Heart right ventricle (tissue), 16 donors: ENCODE measurements around the gene HLCS. TPM values are rescaled to one million over a fixed set of nuclear protein-coding genes. Genes with fewer than 3 reads are reported as not detected.

Source experiments
- ATAC-seq, 8 donors: fragments of 200-7000 bp; cut with Tn5 transposase; one replicate each; pipeline ENCODE4 v1.9.1; 2020; ENCODE audit warnings: mild to moderate bottlenecking in 8 of 8, moderate library complexity in 8 of 8, moderate number of reproducible peaks in 1 of 8
- DNase-seq, 2 donors: peaks; one replicate each; pipeline ENCODE4 v3.0.0-alpha.2; 2020
- H3K27ac ChIP-seq, 10 donors: fragments of 200-600 bp; sonication (generic) in 2 of 10; one replicate each; pipeline versions ENCODE4 v1.5.0 to v1.8.0; 2020 to 2022; ENCODE audit warnings: mild to moderate bottlenecking in 3 of 10
- H3K27me3 ChIP-seq, 7 donors: fragments of 200-600 bp; one replicate each; pipeline ENCODE4 v1.8.0; 2021 to 2022; ENCODE audit warnings: mild to moderate bottlenecking in 2 of 7
- H3K36me3 ChIP-seq, 9 donors: fragments of 200-600 bp; sonication (generic) in 1 of 9; one replicate each; pipeline versions ENCODE4 v1.5.0 to v1.8.0; 2020 to 2022; ENCODE audit warnings: mild to moderate bottlenecking in 2 of 9
- H3K4me1 ChIP-seq, 9 donors: fragments of 200-600 bp; sonication (generic) in 1 of 9; one replicate each; pipeline versions ENCODE4 v1.5.0 to v1.8.0; 2020 to 2022; ENCODE audit warnings: mild to moderate bottlenecking in 4 of 9
- H3K4me3 ChIP-seq, 10 donors: fragments of 200-600 bp; sonication (generic) in 2 of 10; one replicate each; pipeline versions ENCODE4 v1.5.0 to v1.8.0; 2020 to 2022; ENCODE audit warnings: mild to moderate bottlenecking in 7 of 10, moderate library complexity in 2 of 10
- H3K9me3 ChIP-seq, 11 donors: fragments of 200-600 bp in 10 of 11; sonication (generic) in 2 of 11; one replicate each; pipeline versions ENCODE4 v1.5.0 to v1.8.0; 2013 to 2022; ENCODE audit warnings: mild to moderate bottlenecking in 2 of 11, control low read depth in 1 of 11, moderate library complexity in 1 of 11
- CTCF ChIP-seq, 9 donors: fragments of 200-600 bp; sonication (generic) in 2 of 9; IDR thresholded peaks; one replicate each; pipeline versions ENCODE4 v1.5.0 to v1.8.0; 2021 to 2022; ENCODE audit warnings: antibody characterized with exemption in 9 of 9, mild to moderate bottlenecking in 5 of 9, moderate library complexity in 1 of 9
- WGBS, 2 donors: extraction: QIAGEN DNeasy Blood & Tissue Kit; methylation state at CpG; one replicate each; pipeline ENCODE4 v1.1.7; 2013; ENCODE audit warnings: inconsistent platforms in 1 of 2; 5-methylcytosine and 5-hydroxymethylcytosine counted together
- intact Hi-C, 10 donors: fragments of 100-400 bp; cut with DNase I; formaldehyde crosslinking; loops; one replicate each; pipeline versions ENCODE4 v1.11.1 to v1.14.2; 2022
- polyA plus RNA-seq, 2 donors: library from polyadenylated mRNA; stranded (reverse); fragments of 200-250 nt; gene quantifications; one replicate each; pipeline ENCODE4 v1.2.3, GENCODE V29; 2013
- total RNA-seq, 10 donors: library from RNA; stranded (reverse); fragmentation: NEBNext Ultra II Directional in 3 of 10; extraction: Animal tissue kit (Norgen Biotek cat#: 25700) in 3 of 10; gene quantifications; one replicate each; pipeline versions ENCODE4 v1.2.1 to v1.2.4, GENCODE V29; 2021 to 2023
- donor health status: Arrhythmogenic right ventricular cardiomyopathy.
- donor health status: ischemic (EF 13 %, LVEDD 7.1; RV severe dilation, severe dysfunction).
- donor health status: healthy with polysubstance abuse.
- donor health status: DM: no; HTN: yes; CAD: no.
- donor health status: DM: no; HTN: no; CAD: no.
- donor health status: ischemic (EF 25% LVEDD 6.9; RV normal size, moderate dysfunction).
- donor health status: ischemic (EF 25% LVEDD 5.7; RV mildly dilated, moderate dysfunction).
- donor health status: healthy.
- donor health status: DM: yes; HTN: yes; CAD: no.
- donor health status: Ischemic cardiomyopathy.
- donor health status: ischemic (EF 35%, LVEDD 5.7; RV mildly dilated, moderate dysfunction).
- donor health status: nonischemic (EF 11% LVEDD 7.7; RV severe dilation, severe dysfunction).
- donor health status: DM: yes; HTN: yes; CAD: no.
- donor health status: PGD.
- donor health status: ischemic (EF 29% LVEDD 5.4; RV normal size, mild dysfunction).
- donor health status: nonischemic (EF 23%, LVEDD 6.1; RV moderate dilation, normal function).

HLCS gene
- total and polyA plus RNA-seq, 12 donors, result 2.0 to 9.6 (median 6.7) TPM

GRCh38 chr21:36759348-36760083, 207.0 kb downstream of the HLCS start:
- intact Hi-C loops, result no loop called here
- no peak for TF ChIP-seq CTCF (IDR thresholded peaks at IDR 0.05)
- WGBS, 2 donors, result 83 to 86% methylated on average over 12 of the region's 12 CpGs

GRCh38 chr21:36757196-36757595, 209.3 kb downstream of the HLCS start:
- TF ChIP-seq CTCF (IDR thresholded peaks at IDR 0.05), result no peak
- Histone ChIP-seq H3K36me3 (peaks cover 0 to 25% (median 0%) of the 10 kb centered on the region in 9 donors), H3K27me3 (no peaks in the 10 kb centered on the region), H3K4me1 (peaks cover 0 to 5% (median 0%) of the 10 kb centered on the region in 9 donors), H3K9me3 (no peaks in the 10 kb centered on the region), H3K27ac (no peak overlapping the region), H3K4me3 (no peak overlapping the region)
- no peak for ATAC-seq
- intact Hi-C loops, result no loop called here
- 94 to 95% methylated on average over 6 of the region's 6 CpGs for WGBS, 2 donors
- DNase-seq, result no peak

More at GRCh38 chr21:36759348-36760083, 207.0 kb downstream of the HLCS start:
- no peak overlapping the region for H3K27ac ChIP-seq
- DNase-seq (no peak), ATAC-seq (no peak)
- no peaks in the 10 kb centered on the region for H3K27me3 ChIP-seq
- H3K36me3 ChIP-seq, result peaks cover 0 to 15% (median 0%) of the 10 kb centered on the region in 9 donors
- H3K4me3 ChIP-seq, result no peak overlapping the region
- no peaks in the 10 kb centered on the region for H3K9me3 ChIP-seq
- H3K4me1 ChIP-seq, result no peaks in the 10 kb centered on the region

- no peak for TF ChIP-seq CTCF (IDR thresholded peaks at IDR 0.05)
These were observed 209.9 kb downstream of the HLCS start for GRCh38 chr21:36756527-36756926.

GRCh38 chr21:36754241-36754898, 212.1 kb downstream of the HLCS start:
- peak overlapping the region in 5 of 10 donors; percentile 25 to 31 (median 29) for H3K4me3 ChIP-seq
- WGBS, 2 donors, result 66 to 69% methylated on average over 22 of the region's 22 CpGs
- intact Hi-C loops, result loop anchor here in 2 of 10 donors (5.0 kb wide), 2 partner anchors 98 to 173 kb away; no protein-coding TSS in a partner anchor
- no peak for TF ChIP-seq CTCF (IDR thresholded peaks at IDR 0.05)
- peaks cover 0 to 24% (median 0%) of the 10 kb centered on the region in 9 donors for H3K36me3 ChIP-seq
- peak in 5 of 8 donors; percentile 29 to 47 (median 38) for ATAC-seq
- H3K4me1 ChIP-seq, result peaks cover 0 to 15% (median 0%) of the 10 kb centered on the region in 9 donors
- H3K27ac ChIP-seq, result peak overlapping the region in 4 of 10 donors; percentile 13 to 56 (median 40)
- H3K27me3 ChIP-seq, result peaks cover 0 to under 1% (median 0%) of the 10 kb centered on the region in 7 donors
- H3K9me3 ChIP-seq, result no peaks in the 10 kb centered on the region
- DNase-seq, result no peak

More at GRCh38 chr21:36756527-36756926, 209.9 kb downstream of the HLCS start:
- H3K36me3 ChIP-seq, result peaks cover 0 to 29% (median 0%) of the 10 kb centered on the region in 9 donors
- no peak for ATAC-seq
- no peaks in the 10 kb centered on the region for H3K9me3 ChIP-seq
- H3K4me1 ChIP-seq, result peaks cover 0 to 8% (median 0%) of the 10 kb centered on the region in 9 donors
- DNase-seq, result no peak
- no peak overlapping the region for H3K4me3 ChIP-seq
- intact Hi-C loops, result no loop called here
- H3K27me3 ChIP-seq, result no peaks in the 10 kb centered on the region
- no peak overlapping the region for H3K27ac ChIP-seq
- 86 to 92% methylated on average over 7 of the region's 7 CpGs for WGBS, 2 donors
